Measurements from ENCODE around the gene IL18R1.

Gene IL18R1, protein sequence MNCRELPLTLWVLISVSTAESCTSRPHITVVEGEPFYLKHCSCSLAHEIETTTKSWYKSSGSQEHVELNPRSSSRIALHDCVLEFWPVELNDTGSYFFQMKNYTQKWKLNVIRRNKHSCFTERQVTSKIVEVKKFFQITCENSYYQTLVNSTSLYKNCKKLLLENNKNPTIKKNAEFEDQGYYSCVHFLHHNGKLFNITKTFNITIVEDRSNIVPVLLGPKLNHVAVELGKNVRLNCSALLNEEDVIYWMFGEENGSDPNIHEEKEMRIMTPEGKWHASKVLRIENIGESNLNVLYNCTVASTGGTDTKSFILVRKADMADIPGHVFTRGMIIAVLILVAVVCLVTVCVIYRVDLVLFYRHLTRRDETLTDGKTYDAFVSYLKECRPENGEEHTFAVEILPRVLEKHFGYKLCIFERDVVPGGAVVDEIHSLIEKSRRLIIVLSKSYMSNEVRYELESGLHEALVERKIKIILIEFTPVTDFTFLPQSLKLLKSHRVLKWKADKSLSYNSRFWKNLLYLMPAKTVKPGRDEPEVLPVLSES

DNA sequence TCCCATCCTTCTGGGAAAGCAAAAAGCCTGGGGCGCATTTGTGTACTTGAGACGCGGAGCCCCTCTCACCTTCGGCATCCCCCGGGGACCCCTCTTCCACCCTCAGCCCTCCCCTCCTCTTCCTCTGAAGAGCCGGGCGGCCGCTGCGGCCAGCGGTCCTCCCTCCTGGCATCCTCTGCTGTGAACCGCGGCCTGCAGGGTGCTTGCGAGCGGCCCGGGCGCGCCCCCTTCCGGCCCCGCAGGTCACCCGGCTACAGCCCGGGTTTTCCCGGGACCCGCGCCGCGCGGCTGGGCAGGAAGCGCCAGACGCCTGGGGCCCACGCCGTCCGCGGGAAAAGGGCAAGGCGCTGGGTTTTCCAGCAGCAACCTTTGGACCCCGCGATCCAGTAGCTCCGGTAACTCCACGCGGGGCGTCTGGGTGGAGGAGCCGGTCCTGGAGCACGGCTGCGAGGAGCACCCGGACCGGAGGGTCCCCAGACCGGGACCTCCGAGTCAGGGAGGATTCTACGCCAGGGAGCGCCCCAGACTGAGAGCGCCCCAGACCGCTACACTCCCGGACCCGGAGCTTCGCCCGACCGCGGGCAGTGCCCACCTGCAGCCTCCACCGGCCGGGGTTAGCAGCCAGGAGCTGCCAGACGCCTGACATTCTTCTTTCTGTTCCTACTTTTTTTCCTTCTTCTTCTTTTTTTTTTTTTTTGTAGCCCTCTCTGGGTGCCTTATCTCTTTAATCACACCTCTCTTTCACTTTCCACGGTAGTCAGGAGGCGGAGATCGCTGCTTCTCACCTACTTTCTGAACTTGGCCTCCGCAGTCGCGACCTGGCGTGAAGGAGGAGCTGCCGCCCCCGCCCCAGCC lies at the start of gene IL18R1:
IL18R1 (plus strand) TSS at position 271 of the 855 bp plus-strand sequence. CDS start 6,865 bp downstream, outside the sequence.
- peak; percentile 67 for DNase-seq

DNA sequence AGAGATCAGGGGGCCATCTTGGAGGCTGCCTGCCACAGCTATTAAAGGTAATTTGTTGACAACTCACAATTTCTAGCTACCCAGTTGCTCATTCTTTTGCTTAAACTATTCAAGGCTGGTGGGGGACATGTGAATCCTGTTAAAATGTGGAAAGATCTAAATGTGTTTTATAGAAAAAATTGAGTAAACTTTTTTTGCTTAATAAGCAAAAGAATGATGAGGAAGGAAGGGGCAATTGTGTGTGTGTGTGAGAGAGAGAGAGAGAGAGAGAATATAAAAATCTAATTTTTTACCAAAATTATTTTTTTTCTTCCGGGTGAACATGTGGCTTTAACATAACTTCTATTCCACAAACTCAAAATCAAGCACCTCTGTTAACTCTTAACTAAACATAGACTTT lies 49.5 kb upstream of the IL18R1 start:
- DNase-seq, result no peak

GRCh38 chr2:102310964-102311640 lies 44.5 kb upstream of the IL18R1 start, which contains the start of gene IL1RL1:
Gene IL1RL1, plus strand, starts transcription at chr2:102311563. Its CDS starts 26,702 bp downstream, at chr2:102338265.
- no peak for DNase-seq

- DNase-seq, result no peak
Observed at GRCh38 chr2:102313025-102313424, 42.6 kb upstream of the IL18R1 start.

DNA sequence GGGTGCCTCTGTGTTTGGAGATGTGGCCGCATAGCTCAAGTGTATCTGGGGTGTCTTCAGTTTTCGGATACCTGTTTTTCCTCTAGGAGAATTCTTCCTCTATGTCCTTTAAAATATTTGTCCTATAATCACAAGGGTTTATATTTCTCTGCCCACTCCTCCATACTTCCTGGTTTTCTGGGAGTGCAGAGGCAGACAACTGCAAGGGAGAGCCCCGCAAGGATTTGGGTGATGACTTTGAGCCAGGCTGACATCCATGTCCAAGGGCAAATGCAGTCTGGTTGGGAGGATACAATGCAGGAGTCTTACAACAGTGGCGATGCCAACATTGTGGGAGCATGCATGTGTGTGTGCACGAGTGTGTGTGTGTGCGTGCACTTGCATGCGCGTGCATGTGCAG lies 42.1 kb upstream of the IL18R1 start:
- DNase-seq, result no peak

DNA sequence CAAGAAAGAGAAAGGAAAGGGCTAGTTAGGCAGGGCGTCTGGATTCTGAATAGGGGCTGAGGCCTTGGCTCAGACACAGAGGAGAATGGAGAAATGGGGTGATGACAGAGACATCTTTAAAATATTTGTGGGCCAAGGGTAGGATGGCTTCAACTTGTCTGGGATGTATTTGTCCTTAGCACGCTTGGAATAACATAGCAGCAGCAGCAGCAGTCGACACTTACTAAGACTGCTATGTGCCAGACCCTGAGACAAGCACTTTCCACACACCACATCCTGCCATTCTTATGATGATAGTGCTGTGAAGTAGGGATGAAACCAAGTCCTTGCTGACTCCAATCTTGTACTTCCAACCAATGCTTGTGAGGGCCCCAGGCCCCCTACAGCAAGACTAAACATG lies 41.6 kb upstream of the IL18R1 start:
- no peak for DNase-seq

DNA sequence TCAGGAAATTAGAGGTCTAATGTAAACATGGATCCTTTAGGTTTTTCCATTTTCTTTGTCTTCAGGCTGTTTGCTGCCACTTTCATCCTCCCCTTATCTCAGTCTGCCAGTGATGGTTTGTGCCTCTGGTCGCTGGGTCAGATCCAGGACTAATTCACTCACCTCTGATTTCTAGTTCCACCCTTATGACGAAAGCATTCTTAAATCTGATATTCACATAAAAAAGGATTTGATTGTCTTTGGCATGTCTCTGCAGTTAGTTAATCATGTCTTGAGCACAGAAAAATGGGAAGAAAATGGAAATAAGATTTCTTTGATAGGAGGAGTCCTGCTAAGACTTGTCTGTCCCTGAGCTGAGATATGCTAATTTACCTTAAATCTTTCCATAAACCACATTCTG lies 39.7 kb upstream of the IL18R1 start:
- no peak for DNase-seq

DNA sequence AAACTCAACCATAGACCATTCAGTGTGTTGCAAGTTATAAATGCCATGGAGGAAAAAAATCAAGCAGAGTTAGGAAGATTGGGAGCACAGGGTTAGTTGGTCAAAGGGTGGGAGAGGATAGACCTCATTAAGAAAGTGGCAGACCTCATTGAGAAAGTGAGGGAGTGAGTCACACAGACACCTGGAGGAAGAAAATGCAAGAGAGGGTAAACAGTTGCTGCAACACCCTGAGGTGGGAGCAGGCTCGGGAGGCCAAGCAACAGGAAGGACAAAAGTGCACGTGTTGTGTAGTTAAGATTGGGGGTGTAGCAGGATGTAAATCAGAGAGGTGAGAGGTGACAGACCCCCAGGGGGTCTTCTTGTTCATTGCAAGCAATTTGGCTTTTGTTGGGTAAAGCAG lies 37.9 kb upstream of the IL18R1 start:
- DNase-seq, result no peak

DNA sequence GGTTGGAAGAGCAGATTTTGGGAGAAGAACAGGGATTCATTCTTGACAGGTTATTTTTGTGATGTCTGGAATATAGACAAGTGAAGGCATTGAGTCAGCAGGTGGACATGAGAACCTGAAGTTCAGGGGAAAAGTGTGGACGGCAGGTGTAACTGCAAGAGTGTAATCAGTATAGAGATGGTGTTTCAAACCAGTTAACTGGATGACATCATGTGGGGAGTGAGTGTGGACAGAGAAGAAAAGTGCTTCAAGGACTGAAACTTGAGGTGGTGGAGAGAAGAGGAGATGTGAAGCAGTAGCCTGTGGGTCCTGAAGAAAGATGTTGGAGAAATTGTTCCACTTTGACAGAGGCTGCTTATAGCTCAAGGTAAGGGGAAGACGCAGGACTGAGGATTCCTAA lies 37.2 kb upstream of the IL18R1 start:
- DNase-seq, result no peak

GRCh38 chr2:102321941-102322719 lies 33.5 kb upstream of the IL18R1 start:
- no peak for DNase-seq

DNA sequence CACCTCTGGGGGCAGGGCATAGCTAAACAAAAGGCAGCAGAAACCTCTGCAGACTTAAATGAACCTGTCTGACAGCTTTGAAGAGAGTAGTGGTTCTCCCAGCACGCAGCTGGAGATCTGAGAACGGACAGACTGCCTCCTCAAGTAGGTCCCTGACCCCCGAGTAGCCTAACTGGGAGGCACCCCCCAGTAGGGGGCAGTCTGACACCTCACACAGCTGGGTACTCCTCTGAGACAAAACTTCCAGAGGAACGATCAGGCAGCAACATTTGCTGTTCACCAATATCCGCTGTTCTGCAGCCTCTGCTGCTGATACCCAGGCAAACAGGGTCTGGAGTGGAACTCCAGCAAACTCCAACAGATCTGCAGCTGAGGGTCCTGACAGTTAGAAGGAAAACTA lies 30.7 kb upstream of the IL18R1 start:
- peak; percentile 10 for DNase-seq

GRCh38 chr2:102331311-102331980 lies 24.1 kb upstream of the IL18R1 start:
- DNase-seq, result no peak

DNA sequence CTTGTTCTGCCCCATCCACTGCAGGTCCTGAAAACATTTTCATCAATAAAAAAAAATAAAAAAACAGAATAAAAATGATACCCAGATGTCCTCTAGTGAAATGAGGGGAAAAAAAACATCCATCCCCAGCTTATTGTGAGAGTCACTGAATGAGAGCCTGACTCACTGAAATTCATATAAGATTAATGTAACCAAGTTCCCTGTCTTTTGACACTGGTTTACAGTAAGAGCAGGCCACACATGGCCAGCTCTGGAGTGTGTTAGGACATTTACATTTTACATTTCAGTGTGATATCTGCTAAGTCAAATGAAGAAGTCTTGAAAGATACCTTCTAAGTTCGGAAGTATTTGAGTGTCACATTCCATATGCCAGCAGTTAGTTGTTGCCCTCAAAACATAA lies 21.1 kb upstream of the IL18R1 start:
- no peak for DNase-seq

GRCh38 chr2:102335871-102336366 lies 19.7 kb upstream of the IL18R1 start:
- no peak for DNase-seq

DNA sequence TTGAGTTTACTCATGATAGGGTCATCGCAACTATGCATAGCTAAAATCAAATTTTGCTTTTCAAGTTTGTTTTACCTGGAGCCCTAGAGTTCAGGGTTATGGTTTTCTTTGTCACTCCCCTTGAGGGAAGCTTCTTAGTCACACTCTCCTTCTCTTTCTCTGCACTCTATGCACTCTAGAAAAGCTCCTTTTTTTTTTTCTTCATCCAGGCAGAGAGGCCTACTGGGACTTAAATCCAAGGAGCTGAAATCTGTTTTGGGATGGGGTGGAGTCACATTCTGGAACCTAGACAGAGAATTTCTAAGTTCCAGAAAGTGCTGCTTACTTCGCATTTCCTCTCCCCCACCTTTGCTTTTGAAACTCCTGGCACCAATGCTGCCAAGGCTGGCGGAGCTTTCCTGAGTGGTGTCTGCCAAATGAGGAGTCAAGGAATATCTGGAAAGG lies 19.1 kb upstream of the IL18R1 start:
- DNase-seq, result no peak

DNA sequence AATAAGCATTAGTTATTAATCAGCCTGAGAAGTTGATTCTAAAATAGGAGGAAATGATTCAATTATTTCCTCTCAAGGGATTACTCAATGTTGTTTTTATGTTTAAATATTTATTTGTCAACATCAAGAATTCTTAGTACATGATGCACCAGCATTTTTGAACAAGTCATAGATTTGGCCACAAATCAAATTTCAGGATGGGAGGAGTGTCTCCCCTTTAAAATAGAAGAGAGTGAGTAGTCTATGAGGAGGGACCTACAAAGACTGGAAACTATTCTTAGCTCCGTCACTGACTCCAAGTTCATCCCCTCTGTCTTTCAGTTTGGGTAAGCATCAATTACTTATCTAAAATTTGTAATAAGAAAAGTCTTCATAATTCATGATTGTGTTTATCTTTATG lies 18.6 kb upstream of the IL18R1 start:
- DNase-seq, result no peak

DNA sequence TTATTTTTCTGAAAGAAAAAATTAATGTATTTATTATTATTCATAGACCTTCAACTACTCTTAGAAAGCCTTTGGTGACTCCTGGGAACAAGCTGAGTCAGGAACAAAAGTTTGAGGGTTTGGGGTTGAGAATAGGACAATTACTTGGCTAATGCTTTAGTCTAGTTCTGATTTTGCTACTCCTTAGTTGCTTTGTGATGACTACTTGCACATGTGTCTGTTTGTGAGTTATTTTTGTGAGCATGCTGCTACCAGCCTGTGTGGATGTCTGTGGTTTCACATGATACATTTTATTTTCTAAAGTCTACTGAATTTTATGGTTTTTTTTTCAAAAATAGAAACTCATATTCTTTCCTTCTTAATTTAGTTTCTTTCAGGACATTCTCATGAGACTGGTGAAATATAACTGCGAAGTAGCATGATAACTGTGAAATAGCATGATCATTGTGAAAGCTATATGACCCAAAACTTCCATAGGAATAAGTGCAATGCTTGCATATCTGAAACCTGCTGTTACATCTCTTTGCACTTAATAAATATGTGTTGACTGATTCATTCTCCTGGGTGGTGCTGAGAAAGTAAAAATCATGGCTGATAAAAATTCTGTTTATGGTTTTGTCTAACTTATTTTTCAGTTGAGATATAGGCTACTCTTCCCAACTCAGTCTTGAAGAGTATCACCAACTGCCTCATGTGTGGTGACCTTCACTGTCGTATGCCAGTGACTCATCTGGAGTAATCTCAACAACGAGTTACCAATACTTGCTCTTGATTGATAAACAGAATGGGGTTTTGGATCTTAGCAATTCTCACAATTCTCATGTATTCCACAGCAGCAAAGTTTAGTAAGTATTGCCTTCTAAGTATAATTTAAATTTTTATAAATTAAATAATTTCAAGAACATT lies 17.9 kb upstream of the IL18R1 start:
- DNase-seq, result no peak

GRCh38 chr2:102340778-102341177 lies 14.8 kb upstream of the IL18R1 start:
- DNase-seq, result no peak

GRCh38 chr2:102342888-102343287 lies 12.7 kb upstream of the IL18R1 start:
- no peak for DNase-seq

DNA sequence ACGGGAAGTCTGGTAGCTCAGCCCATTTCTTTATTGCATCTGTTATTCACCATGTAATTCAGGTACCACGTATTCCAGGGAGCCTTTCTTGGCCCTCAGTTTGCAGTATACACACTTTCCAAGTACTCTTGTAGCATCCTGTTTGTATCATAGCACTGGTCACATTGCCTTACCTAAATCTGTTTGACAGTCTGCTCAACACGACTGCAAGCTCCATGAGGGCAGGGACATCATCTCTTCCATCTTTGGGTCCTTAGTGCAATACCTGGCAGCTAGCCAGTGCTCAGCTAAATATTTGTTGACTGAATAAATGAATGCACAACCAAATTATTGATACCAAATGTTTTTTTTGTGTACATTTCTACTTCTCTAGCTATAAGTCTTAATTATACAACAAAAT lies 11.2 kb upstream of the IL18R1 start:
- DNase-seq, result no peak
